Measurements from ENCODE around the gene LUC7L3.

DNA sequence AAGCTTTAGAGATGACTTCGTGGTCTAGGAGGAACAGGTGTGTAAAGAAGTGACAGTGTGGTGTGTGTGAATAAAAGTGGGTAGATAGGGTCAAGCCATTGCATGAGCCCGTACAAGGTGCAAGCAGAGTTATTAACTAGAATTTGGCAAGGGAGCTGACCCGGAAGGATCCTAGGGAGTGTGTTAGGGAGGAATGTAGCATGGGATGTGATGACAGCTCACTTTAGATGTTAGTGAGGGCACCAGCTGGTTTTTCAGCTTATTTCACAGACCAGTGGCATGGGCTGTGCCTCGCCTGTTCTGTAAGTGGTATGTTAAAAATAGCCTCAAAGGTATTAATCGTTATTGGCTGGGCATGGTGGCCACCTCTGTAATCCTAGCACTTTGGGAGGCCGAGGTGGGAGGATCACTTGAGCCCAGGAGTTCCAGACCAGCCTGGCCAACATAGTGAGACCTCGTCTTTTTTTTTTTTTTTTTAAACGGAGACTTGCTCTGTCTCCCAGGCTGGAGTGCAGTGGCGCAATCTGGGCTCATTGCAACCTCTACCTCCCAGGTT is 39.7 kb downstream of the LUC7L3 start:
- TF ChIP-seq, protein P1, sequence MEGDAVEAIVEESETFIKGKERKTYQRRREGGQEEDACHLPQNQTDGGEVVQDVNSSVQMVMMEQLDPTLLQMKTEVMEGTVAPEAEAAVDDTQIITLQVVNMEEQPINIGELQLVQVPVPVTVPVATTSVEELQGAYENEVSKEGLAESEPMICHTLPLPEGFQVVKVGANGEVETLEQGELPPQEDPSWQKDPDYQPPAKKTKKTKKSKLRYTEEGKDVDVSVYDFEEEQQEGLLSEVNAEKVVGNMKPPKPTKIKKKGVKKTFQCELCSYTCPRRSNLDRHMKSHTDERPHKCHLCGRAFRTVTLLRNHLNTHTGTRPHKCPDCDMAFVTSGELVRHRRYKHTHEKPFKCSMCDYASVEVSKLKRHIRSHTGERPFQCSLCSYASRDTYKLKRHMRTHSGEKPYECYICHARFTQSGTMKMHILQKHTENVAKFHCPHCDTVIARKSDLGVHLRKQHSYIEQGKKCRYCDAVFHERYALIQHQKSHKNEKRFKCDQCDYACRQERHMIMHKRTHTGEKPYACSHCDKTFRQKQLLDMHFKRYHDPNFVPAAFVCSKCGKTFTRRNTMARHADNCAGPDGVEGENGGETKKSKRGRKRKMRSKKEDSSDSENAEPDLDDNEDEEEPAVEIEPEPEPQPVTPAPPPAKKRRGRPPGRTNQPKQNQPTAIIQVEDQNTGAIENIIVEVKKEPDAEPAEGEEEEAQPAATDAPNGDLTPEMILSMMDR (tag by site-specific recombination; IDR thresholded peaks at IDR 0.05) = no peak
- TF ChIP-seq ZFP3 (tag by site-specific recombination; IDR thresholded peaks at IDR 0.05; ENCODE audit: low read depth) (no peak), ZNF24 (tag by site-specific recombination; IDR thresholded peaks at IDR 0.05) (no peak)
